ENCODE measurements around the gene TRIM62. TPM values are rescaled to one million over a fixed set of nuclear protein-coding genes. Genes with fewer than 3 reads are reported as not detected.
"Not testable (repeated sequence)": the region's sequence is repeated elsewhere in the genome, so short reads cannot be mapped to it uniquely, and the experiment has no call there.

The TRIM62 gene
- total RNA-seq, 1 donor from 2014 or later, result 2.0 TPM

DNA sequence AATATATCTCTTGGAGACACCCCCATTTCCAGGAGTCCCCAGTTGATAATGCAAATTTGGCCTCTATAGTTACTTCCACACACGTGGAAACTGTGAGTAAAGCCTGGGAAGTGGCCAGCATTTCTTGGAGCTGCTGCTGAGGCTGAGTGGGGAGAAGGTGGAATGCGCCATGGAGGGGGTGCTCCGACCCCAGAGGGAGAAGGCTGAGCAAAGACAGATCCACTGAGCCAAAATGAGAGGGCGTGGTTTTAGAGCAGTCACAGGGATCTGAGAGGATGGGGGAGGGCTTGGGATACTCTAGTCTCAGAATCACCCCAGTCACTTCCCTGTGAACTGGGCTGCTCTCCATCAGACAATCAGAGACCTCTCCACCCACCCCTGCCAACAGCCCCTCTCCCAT is 38.7 kb downstream of the TRIM62 start:
- DNase-seq, result no peak
- peak; percentile 59 for ATAC-seq
- intact Hi-C loops (cut with micrococcal nuclease), result no loop called here

- ATAC-seq (peak; percentile 66), DNase-seq (no peak)
- intact Hi-C loops (cut with micrococcal nuclease), result no loop called here
Measured at GRCh38 chr1:33142483-33143064, 39.3 kb downstream of the TRIM62 start.

DNA sequence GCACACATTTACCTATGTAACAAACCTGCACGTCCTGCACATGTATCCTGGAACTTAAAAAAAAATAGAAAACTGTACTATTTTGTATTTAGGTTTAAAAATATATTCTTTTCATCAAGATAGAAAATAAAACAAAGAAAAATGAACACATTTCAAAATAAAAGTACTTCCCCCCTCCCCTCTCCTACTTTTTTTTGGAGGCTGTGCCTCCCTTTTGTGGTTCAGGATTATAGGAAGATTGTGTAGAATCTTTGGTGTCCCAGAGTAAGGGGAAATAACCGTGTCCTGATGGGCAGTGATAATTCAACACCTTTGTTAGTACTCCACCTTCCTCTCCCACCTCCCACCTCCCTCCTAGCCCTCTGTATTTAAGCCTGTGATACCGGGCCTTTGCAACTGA is 40.1 kb downstream of the TRIM62 start:
- no peak for ATAC-seq
- DNase-seq, result no peak
- intact Hi-C loops (cut with micrococcal nuclease), result no loop called here

- intact Hi-C loops (cut with micrococcal nuclease), result no loop called here
- DNase-seq, result no peak
Measured at GRCh38 chr1:33141216-33141615, 40.6 kb downstream of the TRIM62 start.

DNA sequence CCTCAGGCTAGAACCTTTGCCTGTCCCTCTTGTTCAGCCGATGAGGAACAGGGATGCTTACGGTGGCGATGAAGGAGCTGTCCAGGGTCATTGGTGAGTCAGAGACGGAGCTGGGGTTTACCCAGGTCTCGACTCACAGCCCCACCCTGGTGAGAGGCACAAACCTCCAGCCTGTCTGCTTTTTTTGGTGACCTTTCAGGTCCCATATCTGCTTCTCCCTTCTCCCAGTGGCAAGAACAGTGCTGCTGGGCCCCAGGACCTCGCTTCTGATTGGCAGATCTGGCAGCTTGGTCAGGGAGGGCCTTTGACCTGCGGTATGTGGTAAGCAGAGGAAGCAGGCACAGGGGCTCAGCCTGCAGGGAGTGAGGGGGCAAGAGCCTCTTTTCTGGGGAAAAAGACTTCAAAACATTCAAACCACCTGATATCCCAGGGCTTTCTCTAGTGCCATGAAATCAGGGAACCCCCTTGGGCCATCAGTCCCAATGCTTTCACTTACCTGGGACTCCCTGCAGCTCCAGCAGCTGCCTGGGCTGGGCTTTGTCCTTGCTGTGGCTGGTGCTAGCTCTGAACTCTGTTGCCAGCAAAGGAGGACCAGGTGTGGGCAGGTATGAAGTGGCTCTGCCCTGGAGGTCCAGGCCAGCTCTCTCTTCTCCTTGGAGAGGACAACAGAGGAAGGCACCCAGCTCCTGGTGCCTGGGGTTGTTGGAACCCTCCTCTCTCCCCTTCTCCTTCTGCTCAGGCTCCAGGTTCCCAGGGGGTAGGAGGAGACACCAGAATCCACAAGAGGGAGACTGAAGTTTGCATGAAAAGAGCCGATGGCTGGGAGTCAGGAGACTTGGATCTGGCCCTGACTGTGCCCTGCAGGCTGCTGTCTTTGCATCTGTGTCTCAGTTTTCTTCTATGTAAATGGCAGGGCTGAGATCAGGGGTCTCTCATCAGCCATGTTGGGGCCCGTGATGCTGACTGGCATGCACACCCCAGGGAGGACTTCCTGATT is 41.4 kb downstream of the TRIM62 start:
- ATAC-seq (no peak), DNase-seq (no peak)
- intact Hi-C loops (cut with micrococcal nuclease), result no loop called here

More at GRCh38 chr1:33141216-33141615, 40.6 kb downstream of the TRIM62 start:
- no peak for ATAC-seq

DNA sequence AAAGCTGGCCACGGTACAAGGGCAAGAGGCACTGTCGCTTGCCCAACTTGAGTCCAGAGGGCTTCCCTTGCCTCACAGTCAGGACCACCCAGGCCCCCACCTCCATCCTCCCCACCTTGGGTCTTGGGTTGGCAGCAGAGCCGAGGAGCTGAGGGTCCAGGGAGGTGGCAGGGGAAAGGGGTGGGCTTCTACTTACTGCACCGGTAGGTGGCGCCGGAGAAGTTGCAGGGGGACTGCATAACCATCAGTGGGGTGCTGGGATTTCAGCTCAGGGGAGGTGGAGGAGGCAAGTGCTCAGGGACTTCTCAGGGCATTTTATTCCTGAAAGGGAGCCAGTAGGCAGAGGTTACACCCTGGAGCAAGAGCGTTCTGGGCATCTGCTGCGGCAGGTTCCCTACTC is 44.0 kb downstream of the TRIM62 start:
- ATAC-seq, result peak; percentile 37
- DNase-seq, result peak; percentile 72
- intact Hi-C loops (cut with micrococcal nuclease), result loop anchor here (10.0 kb wide), 1 partner anchor 227 kb away; no protein-coding TSS in a partner anchor

- intact Hi-C loops (cut with micrococcal nuclease), result loop anchor here (10.0 kb wide), 1 partner anchor 229 kb away; no protein-coding TSS in a partner anchor
- not testable (repeated sequence) for ATAC-seq, DNase-seq
Measured at GRCh38 chr1:33136041-33136440, 45.8 kb downstream of the TRIM62 start.

DNA sequence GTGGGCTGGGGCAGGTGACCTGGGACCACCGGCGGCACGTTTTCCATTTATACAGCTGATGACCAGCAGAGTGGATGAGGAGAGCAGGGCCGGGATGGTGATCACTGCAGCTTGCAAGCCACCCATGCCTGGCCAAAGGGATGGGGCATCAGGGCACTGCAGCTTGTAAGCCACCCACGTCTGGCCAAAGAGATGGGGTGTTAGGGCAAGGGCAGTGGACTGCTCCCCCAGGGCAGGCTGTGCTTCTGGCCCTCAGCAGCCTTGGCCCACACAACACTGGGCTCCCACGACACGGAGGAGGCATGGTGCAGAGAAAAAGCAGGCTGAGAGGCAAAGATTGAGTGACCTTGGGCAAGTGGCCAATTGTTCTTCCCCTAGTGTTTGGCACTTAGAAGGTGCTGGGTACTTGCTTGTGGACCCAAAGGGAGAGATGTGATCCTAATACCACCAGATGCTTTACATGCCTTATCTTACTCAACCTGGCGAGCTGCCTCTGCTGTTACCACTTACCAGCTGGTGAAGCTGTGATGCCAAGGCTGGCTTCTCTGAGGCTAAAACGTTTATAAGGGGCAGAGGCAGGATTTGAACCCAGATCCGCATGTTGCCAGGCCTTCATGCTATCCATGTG is 48.3 kb downstream of the TRIM62 start:
- intact Hi-C loops (cut with micrococcal nuclease), result loop anchor here (10.0 kb wide), 1 partner anchor 231 kb away; no protein-coding TSS in a partner anchor
- ATAC-seq, result no peak
- DNase-seq, result no peak

- DNase-seq (no peak), ATAC-seq (no peak)
- intact Hi-C loops (cut with micrococcal nuclease), result loop anchor here (10.0 kb wide), 1 partner anchor 232 kb away; no protein-coding TSS in a partner anchor
Measured at GRCh38 chr1:33132549-33132948, 49.3 kb downstream of the TRIM62 start.

- no peak for DNase-seq
- ATAC-seq, result no peak
- intact Hi-C loops (cut with micrococcal nuclease), result loop anchor here (10.0 kb wide), 1 partner anchor 234 kb away; no protein-coding TSS in a partner anchor
Measured at GRCh38 chr1:33131191-33131590, 50.7 kb downstream of the TRIM62 start.

- ATAC-seq (no peak), DNase-seq (no peak)
- intact Hi-C loops (cut with micrococcal nuclease), result loop anchor here (10.0 kb wide), 1 partner anchor 235 kb away; no protein-coding TSS in a partner anchor
Measured at GRCh38 chr1:33130297-33130696, 51.5 kb downstream of the TRIM62 start.

DNA sequence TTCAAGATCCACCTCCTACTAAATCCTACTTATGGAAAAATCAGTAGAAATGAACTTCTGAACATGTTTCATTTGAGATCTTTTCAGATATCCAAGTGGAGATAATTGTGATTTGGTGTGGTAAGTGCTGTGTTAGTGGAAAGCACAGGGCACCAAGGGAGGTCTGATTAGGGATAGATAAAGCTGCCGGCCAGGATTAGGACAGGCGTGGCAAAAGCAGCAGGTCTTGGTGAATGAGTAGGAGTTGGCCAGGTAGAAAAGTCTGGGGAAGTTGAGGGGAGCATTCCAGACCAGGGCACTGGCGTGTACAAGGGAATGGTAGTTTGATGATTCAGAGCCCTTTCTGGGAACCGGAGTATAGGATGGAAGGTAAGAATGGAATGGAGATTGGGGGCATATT is 53.1 kb downstream of the TRIM62 start:
- intact Hi-C loops (cut with micrococcal nuclease), result no loop called here
- DNase-seq (no peak), ATAC-seq (no peak)

DNA sequence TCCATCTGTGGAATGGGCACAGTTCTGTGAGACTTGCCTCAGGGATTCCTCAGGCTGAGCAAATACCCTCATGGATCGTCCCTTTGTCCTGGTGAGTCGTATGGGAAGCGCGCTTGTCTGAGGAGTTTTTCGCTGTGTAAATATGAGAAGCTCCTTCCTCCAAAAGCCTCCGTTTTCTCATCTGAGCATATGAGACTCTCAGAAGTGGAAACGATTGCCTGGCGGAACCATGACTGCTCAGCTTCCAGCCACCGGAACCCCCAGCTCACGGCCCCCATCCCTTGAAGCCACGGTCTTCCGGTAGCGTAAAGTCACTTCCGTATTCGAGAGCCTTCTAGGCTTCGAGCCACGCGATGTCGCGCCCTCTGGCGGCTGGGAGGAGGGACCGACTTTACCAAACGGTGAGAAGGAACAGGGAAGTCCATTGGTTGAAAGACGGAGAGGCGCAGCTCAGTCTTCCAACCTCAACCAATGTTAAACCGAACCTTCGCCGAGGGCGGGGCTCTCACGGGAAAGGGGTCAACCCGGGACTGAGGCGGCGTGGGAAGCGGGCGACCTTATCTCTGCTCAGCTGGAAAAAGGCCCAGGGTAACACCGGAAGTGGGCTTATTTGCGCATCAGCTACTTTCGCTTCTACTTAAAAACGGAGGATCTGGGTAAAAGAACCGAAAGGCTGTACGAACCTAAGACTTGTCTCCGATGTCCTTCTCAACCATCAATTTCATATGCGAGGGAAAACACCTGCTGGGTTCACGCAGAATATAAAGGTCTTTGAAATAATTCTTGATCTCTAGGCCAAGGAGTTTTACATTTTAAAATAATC is 54.6 kb downstream of the TRIM62 start:
- ATAC-seq (peak; percentile 99), DNase-seq (peak; percentile 97)
- intact Hi-C loops (cut with micrococcal nuclease), result no loop called here

- no peak for DNase-seq
- intact Hi-C loops (cut with micrococcal nuclease), result no loop called here
- ATAC-seq, result no peak
Measured at GRCh38 chr1:33126411-33127000, 55.3 kb downstream of the TRIM62 start.

DNA sequence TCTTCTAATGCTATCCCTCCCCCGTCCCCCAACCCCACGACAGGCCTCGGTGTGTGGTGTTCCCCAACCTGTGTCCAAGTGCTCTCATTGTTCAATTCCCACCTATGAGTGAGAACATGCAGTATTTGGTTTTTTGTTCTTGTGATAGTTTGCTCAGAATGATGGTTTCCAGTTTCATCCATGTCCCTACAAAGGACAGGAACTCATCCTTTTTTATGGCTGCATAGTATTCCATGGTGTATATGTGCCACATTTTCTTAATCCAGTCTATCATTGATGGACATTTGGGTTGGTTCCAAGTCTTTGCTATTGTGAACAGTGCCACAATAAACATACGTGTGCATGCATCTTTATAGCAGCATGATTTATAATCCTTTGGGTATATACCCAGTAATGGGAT is 57.2 kb downstream of the TRIM62 start:
- intact Hi-C loops (cut with micrococcal nuclease); ATAC-seq; DNase-seq: not testable (repeated sequence)

- ATAC-seq (no peak), DNase-seq (no peak)
- intact Hi-C loops (cut with micrococcal nuclease), result no loop called here
Measured at GRCh38 chr1:33123266-33123665, 58.6 kb downstream of the TRIM62 start.

DNA sequence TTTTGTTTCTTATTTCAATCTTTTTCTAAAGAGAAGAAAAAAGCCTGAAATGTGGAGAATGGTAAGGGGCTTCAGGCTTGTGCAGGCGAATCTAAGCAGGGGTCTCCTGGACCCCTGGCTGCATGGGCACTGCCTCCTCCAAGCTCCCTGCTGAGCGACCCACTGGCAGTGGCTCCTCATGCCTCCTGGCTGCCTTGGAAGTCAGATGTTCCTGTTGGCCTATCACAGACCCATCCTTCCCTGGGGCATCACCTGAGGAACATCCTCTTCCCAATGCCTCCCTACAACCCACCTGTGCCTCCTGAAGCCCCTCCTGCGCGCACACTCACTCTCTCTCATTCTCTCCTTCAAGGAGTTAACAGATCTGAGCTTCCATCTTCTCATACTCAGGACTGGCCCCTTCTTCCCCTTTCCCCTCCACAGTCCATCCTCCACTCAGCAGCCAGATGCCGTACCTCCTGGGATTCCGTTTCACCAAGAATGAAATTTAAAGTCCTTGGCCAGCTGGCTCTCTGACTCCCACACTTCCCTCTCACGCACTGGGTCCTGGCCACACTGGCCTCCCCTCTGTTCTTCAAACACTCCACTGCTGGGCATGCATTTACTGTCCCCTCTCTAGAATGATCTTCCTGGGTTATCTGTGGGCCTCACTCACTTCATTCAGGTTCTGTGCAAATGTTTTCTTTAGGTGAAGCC is 59.2 kb downstream of the TRIM62 start:
- DNase-seq, result no peak
- ATAC-seq, result no peak
- intact Hi-C loops (cut with micrococcal nuclease), result no loop called here

- no peak for ATAC-seq
- DNase-seq, result no peak
- intact Hi-C loops (cut with micrococcal nuclease), result no loop called here
Measured at GRCh38 chr1:33121728-33122127, 60.1 kb downstream of the TRIM62 start.

All from left ventricle myocardium superior (tissue), 1 donor.